Spleen (tissue), 7 donors: ENCODE data around the gene SOX6.
"Not testable (repeated sequence)": the region's sequence is repeated elsewhere in the genome, so short reads cannot be mapped to it uniquely, and the experiment has no call there.

ENCODE experiments used
- CTCF ChIP-seq, 11 experiments: fragments of 200-600 bp in 7 of 11; fragments of 450-650 bp in 4 of 11; sonication (generic) in 4 of 11; IDR thresholded peaks in 8 of 11; conservative IDR thresholded peaks in 3 of 11; 1 replicate in 7 of 11; 2 replicates in 4 of 11; pipeline versions ENCODE4 v1.4.0 to v1.8.0; 2016 to 2021; ENCODE audit warnings: antibody characterized with exemption in 11 of 11, inconsistent platforms in 4 of 11, mild to moderate bottlenecking in 1 of 11
- POLR2A ChIP-seq, 3 donors: fragments of 450-650 bp; IDR thresholded peaks; one replicate each; pipeline ENCODE4 v1.5.1; 2017; ENCODE audit warnings: antibody characterized with exemption in 3 of 3, mild to moderate bottlenecking in 1 of 3
- POLR2AphosphoS5 ChIP-seq, 3 donors: sonication (generic); formaldehyde crosslinking; IDR thresholded peaks; one replicate each; pipeline ENCODE4 v1.5.1; 2017; ENCODE audit warnings: antibody characterized with exemption in 3 of 3
- donor health status: DM: no; HTN: no; CAD: no; lungs with moderate emphysema.
- donor health status: DM: no; HTN: no; CAD: no.
- donor health status: DM: no; HTN: no; CAD: no.

DNA sequence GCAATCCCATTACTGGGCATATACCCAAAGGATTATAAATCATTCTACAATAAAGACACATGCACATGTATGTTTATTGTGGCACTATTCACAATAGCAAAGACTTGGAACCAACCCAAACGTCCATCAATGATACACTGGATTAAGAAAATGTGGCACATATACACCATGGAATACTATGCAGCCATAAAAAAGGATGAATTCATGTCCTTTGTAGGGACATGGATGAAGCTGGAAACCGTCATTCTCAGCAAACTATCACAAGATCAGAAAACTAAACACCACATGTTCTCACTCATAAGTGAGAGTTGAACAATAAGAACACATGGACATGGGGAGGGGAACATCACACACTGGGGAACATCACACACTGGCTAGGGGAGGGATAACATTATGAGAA lies 34.5 kb upstream of the SOX6 start:
- TF ChIP-seq CTCF (IDR thresholded peaks at IDR 0.05 in 8 of 11, conservative IDR thresholded peaks at IDR 0.05 in 3 of 11); POLR2A (IDR thresholded peaks at IDR 0.05); POLR2AphosphoS5 (IDR thresholded peaks at IDR 0.05): not testable (repeated sequence)
